HFFc6 (cell line): ENCODE results near the gene EPN2. TPM values are rescaled to one million over a fixed set of nuclear protein-coding genes. Genes with fewer than 3 reads are reported as not detected.

Experiments used
- DNase-seq: peaks from one replicate; pipeline ENCODE4 v3.0.0-alpha.2; 2018
- H3K27ac Mint-ChIP-seq: 2 replicates; pipeline ENCODE4 v1.8.0; 2020; ENCODE audit warnings: mild to moderate bottlenecking, mixed read lengths
- H3K27me3 Mint-ChIP-seq: 2 replicates; pipeline ENCODE4 v1.8.0; 2021; ENCODE audit warnings: mild to moderate bottlenecking, moderate library complexity, mixed read lengths; ENCODE audit not compliant: insufficient read depth
- H3K36me3 Mint-ChIP-seq: 2 replicates; pipeline ENCODE4 v1.8.0; 2021; ENCODE audit warnings: low read depth, mixed read lengths
- H3K4me1 Mint-ChIP-seq: 2 replicates; pipeline ENCODE4 v1.8.0; 2020; ENCODE audit warnings: low read depth, mixed read lengths
- H3K4me3 Mint-ChIP-seq: 2 replicates; pipeline ENCODE4 v1.8.0; 2020; ENCODE audit warnings: mild to moderate bottlenecking, moderate library complexity, mixed read lengths
- H3K9me3 Mint-ChIP-seq: 2 replicates; pipeline ENCODE4 v1.8.0; 2020; ENCODE audit warnings: mild to moderate bottlenecking, mixed read lengths
- total RNA-seq, 6 experiments: library from RNA; stranded (reverse); fragmentation: NEBNext Ultra II Directional; extraction: Animal tissue kit (Norgen Biotek cat#: 25700); gene quantifications; 2 replicates in 1 of 6; 3 replicates in 5 of 6; pipeline ENCODE4 v1.2.3, GENCODE V29; 2021
- TF ChIP-seq, protein P1 (sequence below): fragments of 200-600 bp; sonication (generic); IDR thresholded peaks from 2 replicates; pipeline ENCODE4 v1.5.0; 2021; ENCODE audit warnings: antibody characterized with exemption, mild to moderate bottlenecking

Gene EPN2
- total RNA-seq, 6 experiments from 2014 or later, result 40.1 to 47.4 (median 42.7) TPM

- no peak for DNase-seq
- Mint-ChIP-seq H3K27ac (no peak overlapping the region), H3K4me3 (no peak overlapping the region), H3K27me3 (no peaks in the 10 kb centered on the region; the same call in none of the 2 replicates), H3K4me1 (peaks cover 34% of the 10 kb centered on the region), H3K9me3 (no peaks in the 10 kb centered on the region), H3K36me3 (peaks cover 8% of the 10 kb centered on the region)
- TF ChIP-seq, protein P1, sequence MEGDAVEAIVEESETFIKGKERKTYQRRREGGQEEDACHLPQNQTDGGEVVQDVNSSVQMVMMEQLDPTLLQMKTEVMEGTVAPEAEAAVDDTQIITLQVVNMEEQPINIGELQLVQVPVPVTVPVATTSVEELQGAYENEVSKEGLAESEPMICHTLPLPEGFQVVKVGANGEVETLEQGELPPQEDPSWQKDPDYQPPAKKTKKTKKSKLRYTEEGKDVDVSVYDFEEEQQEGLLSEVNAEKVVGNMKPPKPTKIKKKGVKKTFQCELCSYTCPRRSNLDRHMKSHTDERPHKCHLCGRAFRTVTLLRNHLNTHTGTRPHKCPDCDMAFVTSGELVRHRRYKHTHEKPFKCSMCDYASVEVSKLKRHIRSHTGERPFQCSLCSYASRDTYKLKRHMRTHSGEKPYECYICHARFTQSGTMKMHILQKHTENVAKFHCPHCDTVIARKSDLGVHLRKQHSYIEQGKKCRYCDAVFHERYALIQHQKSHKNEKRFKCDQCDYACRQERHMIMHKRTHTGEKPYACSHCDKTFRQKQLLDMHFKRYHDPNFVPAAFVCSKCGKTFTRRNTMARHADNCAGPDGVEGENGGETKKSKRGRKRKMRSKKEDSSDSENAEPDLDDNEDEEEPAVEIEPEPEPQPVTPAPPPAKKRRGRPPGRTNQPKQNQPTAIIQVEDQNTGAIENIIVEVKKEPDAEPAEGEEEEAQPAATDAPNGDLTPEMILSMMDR, result no peak
Measured at GRCh38 chr17:19242323-19242722, 5.2 kb downstream of the EPN2 start.

DNA sequence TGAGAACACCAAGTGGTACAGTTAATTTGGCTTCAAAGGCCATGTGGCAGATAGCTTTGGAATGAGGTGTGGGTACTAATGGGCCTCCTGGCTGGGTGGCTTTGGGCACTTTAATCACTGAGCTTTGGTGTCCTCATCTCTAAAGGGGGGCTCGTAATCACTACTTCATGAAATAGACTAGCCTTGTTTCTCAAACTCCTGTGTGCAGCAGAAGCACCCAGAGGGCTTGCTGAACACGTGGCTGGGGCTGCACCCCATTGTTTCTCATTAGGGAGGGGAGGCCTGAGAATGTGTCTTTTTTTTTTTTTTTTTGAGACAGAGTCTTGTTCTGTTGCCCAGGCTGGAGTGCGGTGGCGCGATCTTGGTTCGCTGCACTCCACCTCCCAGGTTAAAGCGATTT lies 5.8 kb downstream of the EPN2 start:
- Mint-ChIP-seq H3K36me3 (peaks cover 8% of the 10 kb centered on the region), H3K4me1 (peaks cover 40% of the 10 kb centered on the region), H3K27me3 (no peaks in the 10 kb centered on the region; the same call in none of the 2 replicates), H3K4me3 (no peak overlapping the region), H3K27ac (no peak overlapping the region), H3K9me3 (no peaks in the 10 kb centered on the region)
- no peak for DNase-seq
- TF ChIP-seq, protein P1, result no peak

DNA sequence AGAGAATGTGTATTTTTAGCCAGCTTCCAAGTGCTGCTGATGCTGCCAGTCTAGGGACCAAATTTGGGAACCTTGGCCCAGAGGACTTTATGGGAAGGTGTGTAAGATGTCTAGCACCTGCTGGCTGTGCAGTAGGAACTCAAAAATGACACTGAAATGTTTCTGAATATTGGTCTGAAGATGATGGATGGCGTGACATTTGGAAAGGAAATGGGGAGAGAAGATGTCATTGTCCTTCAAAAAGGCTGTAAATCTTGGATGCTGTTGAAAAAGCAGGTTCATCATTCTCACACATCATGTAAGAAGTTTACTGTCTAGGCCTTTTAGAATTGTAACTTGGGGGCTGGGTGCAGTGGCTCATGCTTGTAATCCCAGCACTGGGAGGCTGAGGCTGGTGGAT lies 6.7 kb downstream of the EPN2 start:
- Mint-ChIP-seq H3K9me3 (no peaks in the 10 kb centered on the region), H3K27me3 (no peaks in the 10 kb centered on the region; the same call in 1 of the 2 replicates), H3K4me3 (no peak overlapping the region), H3K4me1 (peaks cover 44% of the 10 kb centered on the region), H3K36me3 (peaks cover 8% of the 10 kb centered on the region), H3K27ac (no peak overlapping the region)
- no peak for DNase-seq
- TF ChIP-seq, protein P1, result no peak

- no peak overlapping the region for H3K27ac Mint-ChIP-seq
- DNase-seq, result no peak
- TF ChIP-seq, protein P1, result no peak
- no peaks in the 10 kb centered on the region for H3K9me3 Mint-ChIP-seq
- H3K27me3 Mint-ChIP-seq, result no peaks in the 10 kb centered on the region; the same call in 1 of the 2 replicates
- no peak overlapping the region for H3K4me3 Mint-ChIP-seq
- peaks cover 8% of the 10 kb centered on the region for H3K36me3 Mint-ChIP-seq
- H3K4me1 Mint-ChIP-seq, result peaks cover 47% of the 10 kb centered on the region
Measured at GRCh38 chr17:19244357-19244756, 7.2 kb downstream of the EPN2 start.

DNA sequence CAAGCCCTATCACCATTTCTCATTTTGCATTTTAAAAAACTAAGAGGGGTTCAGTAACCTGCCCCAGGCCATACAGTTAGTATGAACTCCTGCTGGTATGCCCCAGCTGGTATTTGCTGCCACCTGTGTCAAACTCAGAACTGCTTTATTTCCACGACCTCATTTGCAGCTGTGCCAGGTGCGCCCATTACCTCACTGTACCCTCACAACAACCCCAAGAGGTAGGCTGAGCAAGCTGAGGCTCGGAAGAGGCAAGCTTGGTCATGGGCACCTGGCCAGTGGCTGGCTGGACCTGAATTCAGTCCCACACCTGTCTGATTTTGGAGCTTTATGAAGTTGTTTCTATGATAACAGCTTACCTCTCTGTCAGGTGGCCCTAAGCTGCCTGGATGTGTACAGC lies 7.6 kb downstream of the EPN2 start:
- peaks cover 8% of the 10 kb centered on the region for H3K36me3 Mint-ChIP-seq
- H3K27me3 Mint-ChIP-seq, result no peaks in the 10 kb centered on the region; the same call in 1 of the 2 replicates
- no peaks in the 10 kb centered on the region for H3K9me3 Mint-ChIP-seq
- DNase-seq, result no peak
- no peak overlapping the region for H3K27ac Mint-ChIP-seq
- peaks cover 47% of the 10 kb centered on the region for H3K4me1 Mint-ChIP-seq
- TF ChIP-seq, protein P1, result no peak
- no peak overlapping the region for H3K4me3 Mint-ChIP-seq

GRCh38 chr17:19247473-19247872 lies 10.3 kb downstream of the EPN2 start:
- Mint-ChIP-seq H3K36me3 (peaks cover 5% of the 10 kb centered on the region; the same call in 1 of the 2 replicates), H3K9me3 (no peaks in the 10 kb centered on the region), H3K27me3 (no peaks in the 10 kb centered on the region), H3K4me3 (no peak overlapping the region), H3K4me1 (peaks cover 49% of the 10 kb centered on the region), H3K27ac (peak overlapping the region; percentile 84)
- no peak for DNase-seq
- TF ChIP-seq, protein P1, result no peak
